ENCODE results near the gene FAM111A.
A peak's percentile ranks its signal among the peaks of the same experiment; 100 is the strongest.

Gene FAM111A

DNA sequence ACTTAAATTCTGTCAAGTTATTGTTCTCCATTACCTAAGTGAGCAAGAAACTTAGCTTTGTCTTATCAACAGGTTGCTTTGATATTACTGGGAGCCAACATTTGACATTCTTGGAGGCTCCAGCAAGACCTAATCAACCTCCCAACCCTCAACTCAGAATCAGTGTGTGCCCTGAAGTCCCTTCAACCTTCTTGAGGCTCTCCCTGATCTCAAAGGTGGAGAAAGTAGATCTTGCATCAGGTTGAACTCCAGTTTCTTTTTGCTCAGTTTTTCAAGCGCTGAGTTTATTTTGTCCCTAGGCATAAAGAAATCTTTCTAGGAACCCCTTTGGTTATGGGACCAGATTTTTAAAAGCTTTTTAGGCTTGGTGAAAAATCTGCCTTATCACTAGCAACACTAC lies 1.4 kb downstream of the FAM111A start:
- no peak for DNase-seq

GRCh38 chr11:59144579-59145345 lies 2.1 kb downstream of the FAM111A start:
- peak; percentile 26 to 33 (median 30) for DNase-seq

GRCh38 chr11:59145534-59145933 lies 2.9 kb downstream of the FAM111A start:
- DNase-seq = no peak

DNA sequence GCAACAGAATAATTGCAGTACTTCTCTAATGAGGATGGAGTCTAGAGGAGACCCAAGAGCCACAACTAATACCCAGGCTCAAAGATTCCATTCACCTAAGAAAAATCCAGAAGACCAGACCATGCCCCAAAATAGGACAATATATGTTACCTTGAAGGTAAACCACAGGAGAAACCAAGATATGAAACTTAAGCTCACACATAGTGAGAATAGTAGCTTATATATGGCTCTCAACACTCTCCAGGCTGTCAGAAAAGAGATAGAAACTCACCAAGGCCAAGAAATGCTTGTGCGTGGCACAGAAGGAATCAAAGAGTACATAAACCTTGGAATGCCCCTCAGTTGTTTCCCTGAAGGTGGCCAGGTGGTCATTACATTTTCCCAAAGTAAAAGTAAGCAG lies 9.1 kb downstream of the FAM111A start:
- DNase-seq = no peak

- DNase-seq = no peak
Measured at GRCh38 chr11:59152312-59152951, 9.8 kb downstream of the FAM111A start.

DNA sequence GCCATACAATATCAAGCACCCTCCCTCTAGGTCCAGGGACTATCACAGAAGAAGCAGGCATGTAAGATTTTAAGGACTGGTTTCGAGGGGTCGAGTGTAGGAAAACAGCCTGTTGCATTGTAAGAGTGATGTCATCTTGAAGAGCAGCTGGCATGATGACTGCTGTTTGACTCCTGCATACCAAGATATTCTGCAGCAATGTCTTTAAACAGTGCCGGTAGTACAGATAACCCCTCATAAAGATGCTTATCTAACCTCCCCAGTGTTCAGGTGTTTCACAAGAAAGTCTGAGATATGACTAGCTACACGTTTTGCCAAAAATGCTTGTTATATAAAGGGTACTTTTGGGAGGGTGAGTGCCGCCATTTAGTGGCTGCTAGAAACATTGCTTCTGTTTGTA lies 12.0 kb downstream of the FAM111A start:
- DNase-seq = no peak

DNA sequence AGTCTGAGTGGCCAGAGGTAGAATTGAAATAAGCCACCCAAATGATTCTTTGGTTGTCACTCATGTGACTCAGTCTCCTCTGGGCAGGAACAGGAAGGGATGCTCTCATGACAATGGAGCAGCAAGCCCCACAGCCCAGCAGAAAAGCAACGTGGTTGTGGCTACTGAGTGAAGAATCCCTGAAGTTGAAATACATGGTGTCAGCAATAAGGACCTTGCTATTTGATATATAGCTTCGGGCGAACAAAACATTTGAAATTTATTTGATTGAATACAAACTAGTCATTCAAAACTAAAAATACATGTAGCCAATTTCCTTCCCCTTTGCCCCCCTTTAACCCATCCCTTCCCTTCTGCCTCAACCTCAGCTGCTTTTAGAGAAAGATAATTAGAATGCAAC lies 14.8 kb downstream of the FAM111A start:
- no peak for DNase-seq

GRCh38 chr11:59158206-59159068 lies 15.8 kb downstream of the FAM111A start:
- peak in 1 of 4 experiments; percentile 33 for DNase-seq

DNA sequence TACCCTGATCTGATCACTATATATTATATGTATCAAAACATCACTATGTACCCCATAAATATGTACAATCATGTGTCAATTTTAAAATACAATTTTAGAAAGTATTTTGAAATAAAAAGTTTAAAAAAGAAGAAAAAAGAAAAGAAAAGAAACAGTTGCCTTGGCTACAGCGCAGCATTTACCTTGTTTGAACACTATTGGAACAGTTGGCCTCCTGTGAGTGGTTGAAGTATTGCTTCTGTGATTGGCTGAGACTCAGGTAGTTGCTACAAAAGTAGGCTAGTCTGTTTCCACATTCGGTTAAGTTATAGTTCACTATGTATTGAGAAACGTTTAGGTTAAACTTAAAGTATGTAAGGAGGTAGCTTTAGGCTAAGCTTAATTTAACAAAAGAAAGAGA lies 21.4 kb downstream of the FAM111A start:
- DNase-seq = no peak

DNA sequence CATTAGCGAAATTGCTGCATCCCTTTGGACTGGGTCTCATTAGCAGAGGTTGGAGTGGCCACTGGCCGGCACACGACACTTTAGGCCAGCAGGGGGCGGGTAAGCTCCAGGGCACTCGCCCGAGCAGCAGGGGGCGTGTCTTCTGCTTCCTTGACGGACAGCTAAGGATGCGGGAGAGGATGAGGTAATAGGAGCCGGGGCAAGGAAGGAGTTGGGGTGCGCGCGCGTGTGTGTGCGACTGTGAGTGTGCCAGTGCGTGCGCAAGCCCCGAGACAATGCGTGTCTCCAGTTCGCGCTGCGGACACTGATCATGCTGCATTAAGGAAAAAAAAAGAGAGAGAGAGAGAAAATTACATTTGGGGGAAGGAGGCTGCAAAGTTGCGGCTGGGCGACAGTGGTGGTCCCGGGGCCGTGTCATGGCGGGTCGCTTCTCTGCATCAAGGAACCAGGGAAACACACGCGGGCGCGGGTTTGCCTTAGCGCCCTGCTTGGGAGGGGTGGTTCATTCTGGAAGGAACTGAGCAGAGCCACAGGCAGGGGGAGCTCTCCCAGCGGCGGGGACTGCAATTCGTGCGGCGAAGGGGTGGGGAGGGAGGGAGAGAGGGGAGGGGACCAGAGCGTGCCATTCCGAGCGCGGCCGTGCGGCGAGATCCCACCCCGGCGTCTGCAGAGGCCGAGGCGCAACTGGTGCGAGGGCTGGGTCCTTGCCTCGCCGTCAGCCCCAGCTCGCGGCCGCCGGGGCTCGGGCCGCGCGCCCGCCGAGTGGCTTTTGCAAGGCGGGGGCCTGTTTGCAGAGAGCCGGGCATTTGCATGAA lies 29.1 kb downstream of the FAM111A start, which contains the start of gene DTX4:
Gene DTX4, plus strand, starts transcription at position 625 of the 815 bp plus-strand sequence. CDS start 464 bp downstream, outside the sequence.
- DNase-seq = peak; percentile 61 to 85 (median 80)

DNA sequence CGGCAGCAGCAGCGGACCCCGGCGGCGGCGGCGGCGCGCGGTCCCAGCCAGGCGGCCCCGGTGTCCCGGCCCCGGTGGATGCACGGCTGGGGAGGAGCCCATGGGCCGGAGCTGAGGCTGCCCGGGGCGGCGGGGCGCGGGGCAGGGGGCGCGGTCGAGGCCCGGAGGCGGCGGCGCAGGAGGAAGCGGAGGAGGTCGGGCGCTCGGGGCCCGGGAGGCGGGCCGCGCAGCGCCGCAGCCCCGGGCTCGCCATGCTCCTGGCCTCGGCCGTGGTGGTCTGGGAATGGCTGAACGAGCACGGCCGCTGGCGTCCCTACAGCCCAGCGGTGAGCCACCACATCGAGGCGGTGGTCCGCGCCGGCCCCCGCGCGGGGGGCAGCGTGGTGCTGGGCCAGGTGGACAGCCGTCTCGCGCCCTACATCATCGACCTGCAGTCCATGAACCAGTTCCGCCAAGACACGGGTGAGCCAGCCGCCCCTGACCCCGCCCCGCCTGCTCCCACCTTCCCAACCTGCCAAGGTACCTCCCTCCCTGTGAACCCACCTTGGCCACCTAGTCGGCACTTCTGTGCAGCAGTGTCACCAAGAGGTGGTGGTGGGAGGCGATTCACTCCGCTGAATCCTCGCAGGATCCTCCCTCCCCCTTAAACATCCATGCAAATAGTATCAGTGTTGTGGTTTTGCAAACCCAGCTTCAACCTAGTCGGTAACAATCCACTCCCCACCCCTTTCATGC lies 29.9 kb downstream of the FAM111A start:
- DNase-seq = no peak

GRCh38 chr11:59173080-59173963 lies 30.7 kb downstream of the FAM111A start:
- DNase-seq = no peak

GRCh38 chr11:59173964-59174663 lies 31.5 kb downstream of the FAM111A start:
- DNase-seq = no peak

DNA sequence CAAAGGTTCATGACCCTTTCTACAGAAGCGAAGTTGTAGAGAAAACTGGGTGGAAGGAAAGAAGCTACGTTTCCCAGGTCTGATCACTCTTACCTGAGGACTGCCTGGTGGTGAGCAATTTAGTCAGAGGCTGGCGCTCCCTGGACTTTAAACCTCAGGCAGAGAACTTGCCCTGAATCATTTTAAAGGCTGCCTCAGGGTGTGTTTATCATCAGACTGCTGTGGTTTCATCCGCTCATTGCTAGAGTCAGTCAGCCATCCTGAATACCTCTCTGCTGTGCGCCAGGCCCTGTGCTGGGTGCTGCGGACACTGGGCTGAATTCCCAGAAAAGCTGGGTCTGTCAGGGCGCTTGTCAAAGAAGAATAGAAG lies 32.0 kb downstream of the FAM111A start:
- DNase-seq = no peak

GRCh38 chr11:59175091-59175501 lies 32.4 kb downstream of the FAM111A start:
- DNase-seq = no peak

- no peak for DNase-seq
Measured at GRCh38 chr11:59176330-59176729, 33.7 kb downstream of the FAM111A start.

GRCh38 chr11:59178402-59178801 lies 35.7 kb downstream of the FAM111A start:
- no peak for DNase-seq

DNA sequence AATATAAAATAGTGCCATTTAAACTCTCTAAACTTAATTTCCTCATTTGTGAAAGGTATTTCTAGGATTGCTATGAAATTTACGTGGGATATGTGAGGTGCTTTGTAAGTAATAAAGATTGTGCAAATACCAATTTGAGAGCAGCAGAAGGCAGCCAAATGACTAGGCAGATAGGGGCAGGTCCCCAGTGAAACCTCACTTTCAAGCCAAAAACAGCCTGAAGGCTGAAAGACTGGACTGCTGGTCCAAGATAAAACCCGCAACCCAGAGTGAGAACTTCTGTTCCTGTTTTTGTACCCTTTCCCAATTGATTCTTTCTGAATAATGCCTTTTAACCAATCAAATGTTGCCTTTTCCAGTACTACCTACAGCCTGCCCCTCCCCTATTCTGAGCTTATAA lies 36.5 kb downstream of the FAM111A start:
- DNase-seq = no peak

GRCh38 chr11:59180168-59180776 lies 37.6 kb downstream of the FAM111A start:
- no peak for DNase-seq

- DNase-seq = no peak
Measured at GRCh38 chr11:59180907-59181306, 38.3 kb downstream of the FAM111A start.

All from activated naive CD4-positive, alpha-beta T cell (primary cell).